Esophagus muscularis mucosa (tissue), 4 donors: Measurements from ENCODE around the gene SPP2.

Experiments
- EP300 ChIP-seq: sonication (generic); formaldehyde crosslinking; IDR thresholded peaks from one replicate; pipeline ENCODE4 v1.6.1; 2017; ENCODE audit warnings: antibody characterized with exemption
- POLR2A ChIP-seq: fragments of 450-650 bp; IDR thresholded peaks from one replicate; pipeline ENCODE4 v1.6.1; 2017; ENCODE audit warnings: antibody characterized with exemption, moderate library complexity, mild to moderate bottlenecking, low read depth
- TF ChIP-seq, protein P1 (sequence below), 3 experiments: fragments of 200-600 bp in 2 of 3; fragments of 450-650 bp in 1 of 3; sonication (generic) in 2 of 3; IDR thresholded peaks; one replicate each; pipeline ENCODE4 v1.5.1; 2017 to 2019; ENCODE audit warnings: antibody characterized with exemption in 3 of 3, mild to moderate bottlenecking in 2 of 3, moderate library complexity in 1 of 3

DNA sequence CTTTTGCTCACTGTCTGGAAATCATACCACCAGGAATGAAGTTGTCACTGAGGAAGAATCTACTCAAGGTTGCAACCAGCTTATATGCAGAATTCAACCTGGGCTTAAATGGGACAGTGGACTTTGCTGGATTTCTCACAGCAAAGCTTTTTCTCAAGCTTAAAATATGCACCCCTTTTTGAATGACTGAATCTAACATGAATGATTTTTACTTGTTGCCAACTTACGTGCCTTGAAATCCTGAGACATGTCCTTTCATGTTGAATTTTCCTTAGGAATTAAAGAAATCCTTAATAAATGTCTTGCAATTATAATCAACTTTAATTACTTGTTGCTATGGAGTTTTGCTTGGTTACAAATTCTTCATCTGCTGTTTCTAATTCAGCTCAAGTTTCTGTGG is 57.4 kb downstream of the SPP2 start:
- no peak for TF ChIP-seq EP300
- TF ChIP-seq, protein P1, sequence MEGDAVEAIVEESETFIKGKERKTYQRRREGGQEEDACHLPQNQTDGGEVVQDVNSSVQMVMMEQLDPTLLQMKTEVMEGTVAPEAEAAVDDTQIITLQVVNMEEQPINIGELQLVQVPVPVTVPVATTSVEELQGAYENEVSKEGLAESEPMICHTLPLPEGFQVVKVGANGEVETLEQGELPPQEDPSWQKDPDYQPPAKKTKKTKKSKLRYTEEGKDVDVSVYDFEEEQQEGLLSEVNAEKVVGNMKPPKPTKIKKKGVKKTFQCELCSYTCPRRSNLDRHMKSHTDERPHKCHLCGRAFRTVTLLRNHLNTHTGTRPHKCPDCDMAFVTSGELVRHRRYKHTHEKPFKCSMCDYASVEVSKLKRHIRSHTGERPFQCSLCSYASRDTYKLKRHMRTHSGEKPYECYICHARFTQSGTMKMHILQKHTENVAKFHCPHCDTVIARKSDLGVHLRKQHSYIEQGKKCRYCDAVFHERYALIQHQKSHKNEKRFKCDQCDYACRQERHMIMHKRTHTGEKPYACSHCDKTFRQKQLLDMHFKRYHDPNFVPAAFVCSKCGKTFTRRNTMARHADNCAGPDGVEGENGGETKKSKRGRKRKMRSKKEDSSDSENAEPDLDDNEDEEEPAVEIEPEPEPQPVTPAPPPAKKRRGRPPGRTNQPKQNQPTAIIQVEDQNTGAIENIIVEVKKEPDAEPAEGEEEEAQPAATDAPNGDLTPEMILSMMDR (IDR thresholded peaks at IDR 0.05), result no peak
- TF ChIP-seq POLR2A, result no peak
